Prostate gland (tissue), 2 donors: ENCODE data around the gene ZNF277. TPM values are rescaled to one million over a fixed set of nuclear protein-coding genes. Genes with fewer than 3 reads are reported as not detected.
"Not testable (repeated sequence)": the region's sequence is repeated elsewhere in the genome, so short reads cannot be mapped to it uniquely, and the experiment has no call there.

Source experiments
- DNase-seq: peaks from one replicate; pipeline ENCODE4 v3.0.0-alpha.2; 2019; ENCODE audit warnings: low spot score
- H3K27ac ChIP-seq, 2 donors: fragments of 200-600 bp; sonication (generic); 2 replicates each; pipeline ENCODE4 v1.5.1; 2017 to 2019
- H3K27me3 ChIP-seq: fragments of 200-600 bp; sonication (generic); replicated peaks from 2 replicates; pipeline ENCODE4 v1.5.1; 2019; ENCODE audit not compliant: insufficient read depth
- H3K36me3 ChIP-seq, 2 donors: fragments of 200-600 bp; sonication (generic); 1 replicate in 1 of 2; 2 replicates in 1 of 2; pipeline versions ENCODE4 v1.5.1 to v1.8.1; 2017 to 2019
- H3K4me1 ChIP-seq: fragments of 200-600 bp; sonication (generic); replicated peaks from 2 replicates; pipeline ENCODE4 v1.5.1; 2019
- H3K4me3 ChIP-seq, 2 donors: fragments of 200-600 bp; sonication (generic); 2 replicates each; pipeline ENCODE4 v1.5.1; 2017 to 2019
- H3K9me3 ChIP-seq: fragments of 200-600 bp; sonication (generic); 2 replicates; pipeline ENCODE4 v1.5.1; 2017
- CTCF ChIP-seq, 4 experiments: fragments of 200-600 bp in 2 of 4; fragments of 450-650 bp in 2 of 4; sonication (generic) in 2 of 4; IDR thresholded peaks; 1 replicate in 3 of 4; 2 replicates in 1 of 4; pipeline ENCODE4 v1.5.1; 2016 to 2019; ENCODE audit warnings: antibody characterized with exemption in 4 of 4, mild to moderate bottlenecking in 2 of 4, moderate library complexity in 2 of 4
- POLR2A ChIP-seq: fragments of 450-650 bp; IDR thresholded peaks from one replicate; pipeline ENCODE4 v1.6.1; 2016; ENCODE audit warnings: antibody characterized with exemption, mild to moderate bottlenecking
- POLR2AphosphoS5 ChIP-seq: sonication (generic); formaldehyde crosslinking; IDR thresholded peaks from one replicate; pipeline ENCODE4 v1.6.1; 2017; ENCODE audit warnings: antibody characterized with exemption
- WGBS: methylation state at CpG from one replicate; pipeline ENCODE4 v1.1.5; 2018; 5-methylcytosine and 5-hydroxymethylcytosine counted together
- intact Hi-C: fragments of 100-400 bp; cut with DNase I; formaldehyde crosslinking; loops from one replicate; pipeline ENCODE4 v1.14.2; 2022
- total RNA-seq, 2 donors: library from RNA; depleted of rRNA; stranded (reverse); fragments of >200 nt; gene quantifications; one replicate each; pipeline ENCODE4 v1.1.0, GENCODE V29; 2016

ZNF277 gene
- total RNA-seq, 2 donors from 2014 or later, result 23.0 to 33.1 TPM

- intact Hi-C loops, result no loop called here
- no peak overlapping the region for H3K4me3 ChIP-seq
- WGBS, result 91% methylated on average over 9 of the region's 9 CpGs
Observed at GRCh38 chr7:112238852-112239610, 32.5 kb downstream of the ZNF277 start.

GRCh38 chr7:112248598-112248997 lies 42.1 kb downstream of the ZNF277 start:
- Histone ChIP-seq H3K9me3 (no peaks in the 10 kb centered on the region), H3K36me3 (no peaks in the 10 kb centered on the region), H3K27me3 (no peaks in the 10 kb centered on the region), H3K4me3 (no peak overlapping the region), H3K4me1 (no peaks in the 10 kb centered on the region), H3K27ac (no peak overlapping the region)
- intact Hi-C loops, result no loop called here
- no peak for TF ChIP-seq POLR2AphosphoS5
- TF ChIP-seq CTCF (IDR thresholded peaks at IDR 0.05), result no peak
- no peak for DNase-seq
- 99% methylated on average over 2 of the region's 2 CpGs for WGBS

More at GRCh38 chr7:112238852-112239610, 32.5 kb downstream of the ZNF277 start:
- no peaks in the 10 kb centered on the region for H3K9me3 ChIP-seq
- H3K27ac ChIP-seq, result peak overlapping the region in 1 of 2 donors; percentile 4
- no peaks in the 10 kb centered on the region for H3K27me3 ChIP-seq
- no peaks in the 10 kb centered on the region for H3K36me3 ChIP-seq
- no peak for TF ChIP-seq CTCF (IDR thresholded peaks at IDR 0.05)
- TF ChIP-seq POLR2A, result no peak
- TF ChIP-seq POLR2AphosphoS5, result no peak
- H3K4me1 ChIP-seq, result no peaks in the 10 kb centered on the region
- DNase-seq, result no peak

- intact Hi-C loops, result not testable (repeated sequence)
Observed at GRCh38 chr7:112249967-112250366, 43.5 kb downstream of the ZNF277 start.

GRCh38 chr7:112252141-112252540 lies 45.6 kb downstream of the ZNF277 start:
- Histone ChIP-seq H3K27me3 (no peaks in the 10 kb centered on the region), H3K36me3 (no peaks in the 10 kb centered on the region), H3K4me1 (no peaks in the 10 kb centered on the region), H3K4me3 (no peak overlapping the region), H3K9me3 (no peaks in the 10 kb centered on the region), H3K27ac (no peak overlapping the region)
- WGBS, result 92% methylated on average over 3 of the region's 3 CpGs
- TF ChIP-seq POLR2AphosphoS5 (no peak), POLR2A (no peak), CTCF (IDR thresholded peaks at IDR 0.05) (no peak)
- intact Hi-C loops, result no loop called here
- no peak for DNase-seq

More at GRCh38 chr7:112249967-112250366, 43.5 kb downstream of the ZNF277 start:
- H3K27ac ChIP-seq, DNase-seq, H3K9me3 ChIP-seq, H3K36me3 ChIP-seq, H3K27me3 ChIP-seq, H3K4me1 ChIP-seq, H3K4me3 ChIP-seq: not testable (repeated sequence)
- 85% methylated on average over 13 of the region's 13 CpGs for WGBS

- Histone ChIP-seq H3K27ac (no peak overlapping the region), H3K4me3 (no peak overlapping the region), H3K9me3 (no peaks in the 10 kb centered on the region), H3K36me3 (no peaks in the 10 kb centered on the region), H3K4me1 (no peaks in the 10 kb centered on the region), H3K27me3 (no peaks in the 10 kb centered on the region)
- intact Hi-C loops, result no loop called here
- no peak for TF ChIP-seq POLR2AphosphoS5
- no peak for TF ChIP-seq POLR2A
- no peak for TF ChIP-seq CTCF (IDR thresholded peaks at IDR 0.05)
- DNase-seq, result no peak
- WGBS, result 63% methylated on average over 3 of the region's 3 CpGs
Observed at GRCh38 chr7:112252691-112253090, 46.2 kb downstream of the ZNF277 start.
